OCI-LY1 (cell line): ENCODE measurements around the gene CWC15.
A peak's percentile ranks its signal among the peaks of the same experiment; 100 is the strongest.

Experiments used
- H2AFZ ChIP-seq: fragments of 200-600 bp; sonication (generic), shearing (Covaris generic); 2 replicates; pipeline ENCODE4 v1.6.0; 2014; ENCODE audit warnings: antibody characterized with exemption, mild to moderate bottlenecking, low read length
- H3F3A ChIP-seq: fragments of 200-600 bp; sonication (generic), shearing (Covaris generic); 2 replicates; pipeline ENCODE4 v1.6.0; 2014; ENCODE audit warnings: mild to moderate bottlenecking, antibody characterized with exemption, low read length, moderate library complexity; ENCODE audit not compliant: insufficient read depth
- H3K27ac ChIP-seq: fragments of 200-600 bp; sonication (generic); 2 replicates; pipeline ENCODE4 v1.5.1; 2014; ENCODE audit warnings: low read length, mixed run types, mild to moderate bottlenecking, low read depth; ENCODE audit not compliant: poor library complexity, severe bottlenecking
- H3K27me3 ChIP-seq: fragments of 200-600 bp; sonication (generic); 2 replicates; pipeline ENCODE4 v1.6.0; 2014; ENCODE audit warnings: antibody characterized with exemption, mild to moderate bottlenecking, low read length, moderate library complexity; ENCODE audit not compliant: insufficient read depth
- H3K36me3 ChIP-seq: fragments of 200-600 bp; sonication (generic); 2 replicates; pipeline ENCODE4 v1.6.1; 2014; ENCODE audit warnings: mild to moderate bottlenecking, antibody characterized with exemption, low read length, moderate library complexity, mixed read lengths; ENCODE audit not compliant: insufficient read depth
- H3K4me1 ChIP-seq: fragments of 200-600 bp; sonication (generic); 2 replicates; pipeline ENCODE4 v1.5.1; 2014; ENCODE audit warnings: mild to moderate bottlenecking, low read length, moderate library complexity; ENCODE audit not compliant: insufficient read depth, severe bottlenecking
- H3K4me2 ChIP-seq: fragments of 200-600 bp; sonication (generic), shearing (Covaris generic); 2 replicates; pipeline ENCODE4 v1.6.1; 2014; ENCODE audit warnings: low read length
- H3K4me3 ChIP-seq: fragments of 200-600 bp; sonication (generic); 2 replicates; pipeline ENCODE4 v1.5.1; 2014; ENCODE audit warnings: low read length, low read depth, mild to moderate bottlenecking, mixed read lengths; ENCODE audit not compliant: poor library complexity, severe bottlenecking
- H3K79me2 ChIP-seq: fragments of 200-600 bp; shearing (Covaris generic); 2 replicates; pipeline ENCODE4 v1.6.1; 2016; ENCODE audit warnings: mixed run types, low read length, mixed read lengths; ENCODE audit not compliant: insufficient read depth
- H3K9ac ChIP-seq: fragments of 200-600 bp; sonication (generic), shearing (Covaris generic); 2 replicates; pipeline ENCODE4 v1.6.1; 2014; ENCODE audit warnings: mild to moderate bottlenecking, low read length, mixed read lengths
- H3K9me2 ChIP-seq: fragments of 200-600 bp; sonication (generic), shearing (Covaris generic); 2 replicates; pipeline ENCODE4 v1.6.1; 2014; ENCODE audit warnings: low read depth, mild to moderate bottlenecking, low read length, mixed read lengths
- H3K9me3 ChIP-seq: fragments of 200-600 bp; shearing (Covaris generic); 2 replicates; pipeline ENCODE4 v1.6.1; 2014; ENCODE audit warnings: low read length, mixed read lengths
- H4K20me1 ChIP-seq: fragments of 200-600 bp; sonication (generic), shearing (Covaris generic); 2 replicates; pipeline ENCODE4 v1.6.0; 2016; ENCODE audit warnings: mild to moderate bottlenecking, low read length; ENCODE audit not compliant: insufficient read depth
- EZH2 ChIP-seq: fragments of 200-600 bp; sonication (generic), shearing (Covaris generic); IDR thresholded peaks from 2 replicates; pipeline ENCODE4 v1.8.0; 2017; ENCODE audit warnings: borderline replicate concordance, mixed run types, mild to moderate bottlenecking, antibody characterized with exemption, low read length, moderate library complexity, mixed read lengths
- TF ChIP-seq, protein P1 (sequence below): fragments of 200-600 bp; sonication (generic), shearing (Covaris generic); IDR thresholded peaks from 2 replicates; pipeline ENCODE4 v1.5.1; 2017; ENCODE audit warnings: mild to moderate bottlenecking, antibody characterized with exemption, low read length, moderate library complexity, mixed read lengths

CWC15 gene

GRCh38 chr11:95003716-95004115, 30.4 kb upstream of the CWC15 start:
- Histone ChIP-seq H4K20me1 (no peaks in the 10 kb centered on the region), H3K27me3 (no peaks in the 10 kb centered on the region), H2AFZ (no peak overlapping the region), H3K27ac (no peak overlapping the region), H3K4me2 (no peak overlapping the region), H3K9ac (no peak overlapping the region), H3F3A (no peaks in the 10 kb centered on the region), H3K9me3 (no peaks in the 10 kb centered on the region), H3K4me3 (no peak overlapping the region), H3K4me1 (no peaks in the 10 kb centered on the region), H3K36me3 (no peaks in the 10 kb centered on the region), H3K9me2 (no peaks in the 10 kb centered on the region), H3K79me2 (no peaks in the 10 kb centered on the region)
- TF ChIP-seq EZH2: no peak
- TF ChIP-seq, protein P1, sequence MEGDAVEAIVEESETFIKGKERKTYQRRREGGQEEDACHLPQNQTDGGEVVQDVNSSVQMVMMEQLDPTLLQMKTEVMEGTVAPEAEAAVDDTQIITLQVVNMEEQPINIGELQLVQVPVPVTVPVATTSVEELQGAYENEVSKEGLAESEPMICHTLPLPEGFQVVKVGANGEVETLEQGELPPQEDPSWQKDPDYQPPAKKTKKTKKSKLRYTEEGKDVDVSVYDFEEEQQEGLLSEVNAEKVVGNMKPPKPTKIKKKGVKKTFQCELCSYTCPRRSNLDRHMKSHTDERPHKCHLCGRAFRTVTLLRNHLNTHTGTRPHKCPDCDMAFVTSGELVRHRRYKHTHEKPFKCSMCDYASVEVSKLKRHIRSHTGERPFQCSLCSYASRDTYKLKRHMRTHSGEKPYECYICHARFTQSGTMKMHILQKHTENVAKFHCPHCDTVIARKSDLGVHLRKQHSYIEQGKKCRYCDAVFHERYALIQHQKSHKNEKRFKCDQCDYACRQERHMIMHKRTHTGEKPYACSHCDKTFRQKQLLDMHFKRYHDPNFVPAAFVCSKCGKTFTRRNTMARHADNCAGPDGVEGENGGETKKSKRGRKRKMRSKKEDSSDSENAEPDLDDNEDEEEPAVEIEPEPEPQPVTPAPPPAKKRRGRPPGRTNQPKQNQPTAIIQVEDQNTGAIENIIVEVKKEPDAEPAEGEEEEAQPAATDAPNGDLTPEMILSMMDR: no peak

DNA sequence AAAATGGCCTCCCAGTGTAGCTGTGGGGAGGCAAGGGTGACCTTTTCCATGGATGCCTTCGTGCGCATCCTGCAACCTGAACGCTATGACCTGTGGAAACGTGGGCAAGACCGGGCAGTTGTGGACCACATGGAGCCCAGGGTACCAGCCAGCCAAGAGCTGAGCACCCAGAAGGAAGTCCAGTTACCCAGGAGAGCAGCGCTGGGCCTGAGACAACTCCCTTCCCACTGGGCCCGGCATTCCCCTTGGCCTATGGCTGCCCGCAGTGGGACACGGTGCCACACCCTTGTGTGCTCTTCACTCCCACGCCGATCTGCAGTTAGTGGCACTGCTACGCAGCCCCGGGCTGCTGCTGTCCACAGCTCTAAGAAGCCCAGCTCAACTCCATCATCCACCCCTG, 24.9 kb upstream of the CWC15 start:
- Histone ChIP-seq H3F3A (no peaks in the 10 kb centered on the region), H3K4me1 (no peaks in the 10 kb centered on the region), H2AFZ (no peak overlapping the region), H3K4me3 (no peak overlapping the region), H3K27me3 (no peaks in the 10 kb centered on the region), H3K9ac (no peak overlapping the region), H3K79me2 (no peaks in the 10 kb centered on the region), H4K20me1 (no peaks in the 10 kb centered on the region), H3K9me3 (no peaks in the 10 kb centered on the region), H3K4me2 (no peak overlapping the region), H3K36me3 (no peaks in the 10 kb centered on the region), H3K9me2 (no peaks in the 10 kb centered on the region), H3K27ac (no peak overlapping the region)
- no peak for TF ChIP-seq EZH2
- TF ChIP-seq, protein P1: no peak

DNA sequence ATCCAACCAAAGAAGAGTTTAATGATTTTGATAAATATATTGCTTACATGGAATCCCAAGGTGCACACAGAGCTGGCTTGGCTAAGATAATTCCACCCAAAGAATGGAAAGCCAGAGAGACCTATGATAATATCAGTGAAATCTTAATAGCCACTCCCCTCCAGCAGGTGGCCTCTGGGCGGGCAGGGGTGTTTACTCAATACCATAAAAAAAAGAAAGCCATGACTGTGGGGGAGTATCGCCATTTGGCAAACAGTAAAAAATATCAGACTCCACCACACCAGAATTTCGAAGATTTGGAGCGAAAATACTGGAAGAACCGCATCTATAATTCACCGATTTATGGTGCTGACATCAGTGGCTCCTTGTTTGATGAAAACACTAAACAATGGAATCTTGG, 24.1 kb upstream of the CWC15 start:
- H3K4me2 ChIP-seq: no peak overlapping the region
- H3K9me3 ChIP-seq: no peaks in the 10 kb centered on the region
- TF ChIP-seq EZH2: no peak
- TF ChIP-seq, protein P1: peak; percentile 11; the same call in 1 of the 2 replicates
- H3K27me3 ChIP-seq: no peaks in the 10 kb centered on the region
- no peak overlapping the region for H3K4me3 ChIP-seq
- H3K27ac ChIP-seq: no peak overlapping the region
- no peak overlapping the region for H3K9ac ChIP-seq
- H3K36me3 ChIP-seq: no peaks in the 10 kb centered on the region
- no peaks in the 10 kb centered on the region for H4K20me1 ChIP-seq
- no peaks in the 10 kb centered on the region for H3K4me1 ChIP-seq
- H2AFZ ChIP-seq: no peak overlapping the region
- no peaks in the 10 kb centered on the region for H3K9me2 ChIP-seq
- H3F3A ChIP-seq: no peaks in the 10 kb centered on the region
- H3K79me2 ChIP-seq: no peaks in the 10 kb centered on the region
